ENCODE measurements around the gene DAND5.
"Not testable (repeated sequence)": the region's sequence is repeated elsewhere in the genome, so short reads cannot be mapped to it uniquely, and the experiment has no call there.

Gene DAND5

DNA sequence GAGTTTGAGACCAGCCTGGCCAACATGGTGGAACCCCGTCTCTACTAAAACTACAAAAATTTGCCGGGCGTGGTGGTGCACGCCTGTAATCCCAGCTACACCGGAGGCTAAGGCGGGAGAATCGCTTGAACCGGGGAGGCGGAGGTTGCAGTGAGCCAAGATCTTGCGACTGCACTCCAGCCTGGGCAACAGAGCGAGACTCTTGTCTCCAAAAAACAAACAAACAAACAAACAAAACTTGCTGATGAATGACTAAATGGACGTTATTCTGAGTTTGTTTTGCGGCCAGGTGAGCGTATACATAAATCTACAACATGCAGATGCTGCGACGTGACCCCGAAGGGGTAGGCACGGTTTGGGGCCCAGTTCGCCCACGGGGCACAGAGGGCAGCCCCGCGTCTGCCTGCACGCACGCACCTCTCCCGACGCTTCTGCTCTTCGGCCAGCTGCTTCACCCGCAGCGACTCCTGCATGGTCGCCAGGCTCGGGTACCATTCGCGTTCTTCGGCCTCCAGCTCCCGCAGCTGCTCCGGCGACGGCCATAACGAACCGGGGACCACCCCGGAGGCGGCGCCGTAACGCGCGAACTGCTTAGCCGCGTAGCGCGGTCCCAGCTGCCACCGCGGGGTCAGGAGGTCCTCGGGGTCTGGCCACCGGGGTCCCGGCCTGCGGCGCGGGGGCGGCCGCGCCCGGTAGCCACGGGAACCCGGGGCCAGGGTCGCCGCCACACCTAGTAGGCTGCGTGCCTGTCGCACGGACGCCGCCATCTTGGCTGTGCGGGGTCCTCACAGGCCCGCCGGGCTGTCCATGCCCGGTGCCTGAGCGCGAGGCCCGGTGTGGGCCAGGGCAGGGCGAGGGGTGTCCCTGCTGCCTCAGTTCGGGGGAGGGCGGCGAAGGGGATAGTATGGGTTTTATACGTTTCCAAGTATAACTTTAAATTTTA lies 12.7 kb upstream of the DAND5 start, which contains the start of gene GADD45GIP1:
Gene GADD45GIP1, minus strand, starts transcription at position 778 of the 943 bp plus-strand sequence. Its CDS starts 11 bp downstream, at position 767.
- TF ChIP-seq, protein P1, sequence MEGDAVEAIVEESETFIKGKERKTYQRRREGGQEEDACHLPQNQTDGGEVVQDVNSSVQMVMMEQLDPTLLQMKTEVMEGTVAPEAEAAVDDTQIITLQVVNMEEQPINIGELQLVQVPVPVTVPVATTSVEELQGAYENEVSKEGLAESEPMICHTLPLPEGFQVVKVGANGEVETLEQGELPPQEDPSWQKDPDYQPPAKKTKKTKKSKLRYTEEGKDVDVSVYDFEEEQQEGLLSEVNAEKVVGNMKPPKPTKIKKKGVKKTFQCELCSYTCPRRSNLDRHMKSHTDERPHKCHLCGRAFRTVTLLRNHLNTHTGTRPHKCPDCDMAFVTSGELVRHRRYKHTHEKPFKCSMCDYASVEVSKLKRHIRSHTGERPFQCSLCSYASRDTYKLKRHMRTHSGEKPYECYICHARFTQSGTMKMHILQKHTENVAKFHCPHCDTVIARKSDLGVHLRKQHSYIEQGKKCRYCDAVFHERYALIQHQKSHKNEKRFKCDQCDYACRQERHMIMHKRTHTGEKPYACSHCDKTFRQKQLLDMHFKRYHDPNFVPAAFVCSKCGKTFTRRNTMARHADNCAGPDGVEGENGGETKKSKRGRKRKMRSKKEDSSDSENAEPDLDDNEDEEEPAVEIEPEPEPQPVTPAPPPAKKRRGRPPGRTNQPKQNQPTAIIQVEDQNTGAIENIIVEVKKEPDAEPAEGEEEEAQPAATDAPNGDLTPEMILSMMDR (IDR thresholded peaks at IDR 0.05), result no peak
- H3K36me3 ChIP-seq (ENCODE audit: control insufficient read depth, insufficient read depth, low read length), result no peaks in the 10 kb centered on the region

DNA sequence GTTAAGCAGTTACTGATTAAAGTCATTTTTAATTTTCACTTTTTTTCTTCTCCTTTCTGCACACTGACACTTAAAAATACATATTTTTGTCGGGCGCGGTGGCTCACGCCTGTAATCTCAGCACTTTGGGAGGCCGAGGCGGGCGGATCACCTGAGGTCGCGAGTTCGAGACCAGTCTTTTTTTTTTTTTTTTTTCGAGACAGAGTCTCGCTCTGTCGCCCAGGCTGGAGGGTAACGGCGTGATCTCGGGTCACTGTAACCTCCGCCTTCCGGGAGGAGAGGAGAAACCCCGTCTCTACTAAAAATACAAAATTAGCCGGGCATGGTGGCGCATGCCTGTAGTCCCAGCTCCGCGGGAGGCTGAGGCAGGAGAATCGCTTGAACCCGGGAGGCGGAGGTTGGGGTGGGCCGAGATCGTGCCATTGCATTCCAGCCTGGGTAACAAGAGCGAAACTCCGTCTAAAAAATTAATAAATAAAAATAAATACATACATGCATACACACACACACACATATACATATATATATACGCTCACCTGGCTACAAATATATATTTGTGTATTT lies 11.9 kb upstream of the DAND5 start:
- H3K4me3 ChIP-seq (ENCODE audit: low read depth, low read length), result peak overlapping the region; percentile 73
- H3K36me3 ChIP-seq (ENCODE audit: control insufficient read depth, insufficient read depth, low read length); H3K79me2 ChIP-seq; H3K9me3 ChIP-seq (ENCODE audit: control insufficient read depth, low read length); H3K4me1 ChIP-seq; H3K27me3 ChIP-seq (ENCODE audit: control insufficient read depth, insufficient read depth, low read length): not testable (repeated sequence)
- H3K27ac ChIP-seq, result peak overlapping the region; percentile 71
- H2AFZ ChIP-seq, result peak overlapping the region; percentile 93
- peak overlapping the region; percentile 61 for H3K4me2 ChIP-seq (ENCODE audit: low read length)
- H3K9ac ChIP-seq, result peak overlapping the region; percentile 40

More for the DNA sequence above, 12.7 kb upstream of the DAND5 start, which contains the start of gene GADD45GIP1:
- peak within 1 kb of the TSS; percentile 93 for H2AFZ ChIP-seq
- H3K9me3 ChIP-seq (ENCODE audit: control insufficient read depth, low read length), result no peaks in the 10 kb centered on the region
- H3K4me1 ChIP-seq, result peaks cover 8% of the 10 kb centered on the region
- peak within 1 kb of the TSS; percentile 71 for H3K27ac ChIP-seq
- peak within 1 kb of the TSS; percentile 73 for H3K4me3 ChIP-seq (ENCODE audit: low read depth, low read length)
- no peaks in the 10 kb centered on the region for H3K79me2 ChIP-seq
- peak within 1 kb of the TSS; percentile 40 for H3K9ac ChIP-seq
- H3K27me3 ChIP-seq (ENCODE audit: control insufficient read depth, insufficient read depth, low read length), result no peaks in the 10 kb centered on the region
- H3K4me2 ChIP-seq (ENCODE audit: low read length), result peak within 1 kb of the TSS; percentile 61

- Histone ChIP-seq H3K79me2 (no peaks in the 10 kb centered on the region), H2AFZ (no peak overlapping the region), H3K9me3 (ENCODE audit: control insufficient read depth, low read length) (no peaks in the 10 kb centered on the region), H3K4me1 (peaks cover 8% of the 10 kb centered on the region), H3K4me2 (ENCODE audit: low read length) (no peak overlapping the region), H3K4me3 (ENCODE audit: low read depth, low read length) (no peak overlapping the region), H3K27ac (no peak overlapping the region), H3K27me3 (ENCODE audit: control insufficient read depth, insufficient read depth, low read length) (no peaks in the 10 kb centered on the region), H3K9ac (no peak overlapping the region), H3K36me3 (ENCODE audit: control insufficient read depth, insufficient read depth, low read length) (no peaks in the 10 kb centered on the region)
- TF ChIP-seq, protein P1 (IDR thresholded peaks at IDR 0.05), result no peak
Measured at GRCh38 chr19:12959481-12959880, 9.9 kb upstream of the DAND5 start.

- Histone ChIP-seq H3K27ac (peak overlapping the region; percentile 33), H3K79me2 (no peaks in the 10 kb centered on the region), H3K4me3 (ENCODE audit: low read depth, low read length) (peak overlapping the region; percentile 66), H3K9me3 (ENCODE audit: control insufficient read depth, low read length) (no peaks in the 10 kb centered on the region), H2AFZ (peak overlapping the region; percentile 97), H3K36me3 (ENCODE audit: control insufficient read depth, insufficient read depth, low read length) (no peaks in the 10 kb centered on the region), H3K9ac (no peak overlapping the region), H3K4me1 (peaks cover 5% of the 10 kb centered on the region), H3K27me3 (ENCODE audit: control insufficient read depth, insufficient read depth, low read length) (no peaks in the 10 kb centered on the region), H3K4me2 (ENCODE audit: low read length) (peak overlapping the region; percentile 98)
- TF ChIP-seq, protein P1 (IDR thresholded peaks at IDR 0.05), result peak; percentile 80
Measured at GRCh38 chr19:12965017-12965811, 4.2 kb upstream of the DAND5 start.

DNA sequence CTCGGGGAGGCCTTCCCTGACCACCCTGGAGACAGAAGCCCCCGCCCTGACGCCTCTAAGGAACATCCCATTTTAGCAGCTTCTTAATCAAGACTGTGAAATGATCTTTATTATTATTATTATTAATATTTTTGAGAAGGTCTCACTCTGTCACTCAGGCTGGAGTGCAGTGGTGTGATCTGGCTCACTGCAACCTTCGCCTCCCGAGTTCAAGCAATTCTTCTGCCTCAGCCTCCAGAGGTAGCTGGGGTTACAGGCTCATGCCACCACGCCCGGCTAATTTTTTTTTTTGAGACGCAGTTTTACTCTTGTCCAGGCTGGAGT lies 3.6 kb upstream of the DAND5 start:
- Histone ChIP-seq H3K36me3 (ENCODE audit: control insufficient read depth, insufficient read depth, low read length) (no peaks in the 10 kb centered on the region), H3K27me3 (ENCODE audit: control insufficient read depth, insufficient read depth, low read length) (no peaks in the 10 kb centered on the region), H3K79me2 (no peaks in the 10 kb centered on the region), H3K4me3 (ENCODE audit: low read depth, low read length) (no peak overlapping the region), H3K9ac (no peak overlapping the region), H3K4me2 (ENCODE audit: low read length) (peak overlapping the region; percentile 98), H3K9me3 (ENCODE audit: control insufficient read depth, low read length) (no peaks in the 10 kb centered on the region), H3K27ac (peak overlapping the region; percentile 33), H2AFZ (peak overlapping the region; percentile 97), H3K4me1 (peaks cover 5% of the 10 kb centered on the region)
- TF ChIP-seq, protein P1 (IDR thresholded peaks at IDR 0.05), result no peak
